Dedifferentiated amniotic fluid mesenchymal stem cell (primary cell): Measurements from ENCODE around the gene OR6J1.
"Not testable (repeated sequence)": the region's sequence is repeated elsewhere in the genome, so short reads cannot be mapped to it uniquely, and the experiment has no call there.

Experiments
- DNase-seq: peaks from one replicate; pipeline ENCODE4 v3.0.0-alpha.2; 2016; ENCODE audit errors: extremely low spot score

The OR6J1 gene

DNA sequence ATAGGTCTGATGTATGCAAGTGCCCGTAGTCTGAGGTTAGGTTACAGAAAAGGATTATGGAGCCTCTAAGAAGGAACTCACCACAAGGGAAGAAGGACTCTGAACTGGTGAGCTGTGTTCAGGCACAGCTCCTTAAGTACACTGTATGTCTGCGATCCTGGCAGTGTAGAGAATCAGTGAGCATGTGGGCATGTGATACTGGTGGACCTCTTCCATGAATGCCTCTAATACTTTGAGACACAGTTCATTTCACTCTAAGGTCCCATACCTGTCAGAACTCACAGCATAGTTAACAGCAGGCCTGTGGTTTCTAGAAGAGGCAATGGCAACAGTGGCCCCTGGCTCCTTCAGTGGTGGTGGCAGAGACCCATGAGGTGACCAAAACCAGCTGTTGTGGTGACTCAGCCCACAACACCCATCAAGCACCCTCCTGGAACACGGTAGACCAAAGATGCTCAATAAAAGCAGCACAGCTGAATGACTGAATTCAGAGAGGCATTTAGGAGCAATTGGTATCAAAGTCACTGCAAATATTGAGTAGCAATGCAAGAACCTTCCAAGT, 6.9 kb upstream of the OR6J1 start:
- no peak for DNase-seq

DNA sequence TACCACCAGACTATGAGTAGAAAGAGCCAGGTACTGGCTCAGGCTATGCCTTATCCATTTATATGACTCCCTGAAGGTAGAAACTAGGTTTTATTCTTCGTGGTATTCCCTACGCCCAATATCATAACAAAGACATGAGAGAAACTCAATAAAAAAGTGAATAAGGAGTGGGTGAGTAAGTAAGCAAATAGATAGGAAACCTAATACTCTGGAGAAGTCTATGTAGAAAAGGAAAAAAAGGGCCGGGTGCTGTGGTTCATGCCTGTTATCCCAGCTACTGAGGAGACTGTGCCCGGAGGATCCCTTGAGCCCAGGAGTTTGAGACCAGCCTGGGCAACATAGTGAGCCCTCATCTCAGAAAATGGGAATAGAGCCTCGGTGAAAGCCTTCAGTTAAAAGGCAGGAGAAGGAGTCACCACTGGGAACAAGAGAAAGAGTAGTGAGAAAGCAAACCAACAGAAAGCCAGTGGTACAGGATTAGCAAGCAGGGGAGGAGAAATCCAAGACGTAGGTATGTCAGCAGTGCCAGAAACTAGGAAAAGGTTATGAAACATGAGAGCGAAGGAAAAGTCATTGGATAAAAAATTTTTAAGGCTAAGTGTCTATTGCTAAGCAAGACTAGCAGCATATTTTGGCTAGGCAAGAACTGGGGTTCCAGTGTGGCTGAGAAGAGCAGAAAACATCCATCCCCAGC, 6.0 kb upstream of the OR6J1 start:
- DNase-seq = no peak

DNA sequence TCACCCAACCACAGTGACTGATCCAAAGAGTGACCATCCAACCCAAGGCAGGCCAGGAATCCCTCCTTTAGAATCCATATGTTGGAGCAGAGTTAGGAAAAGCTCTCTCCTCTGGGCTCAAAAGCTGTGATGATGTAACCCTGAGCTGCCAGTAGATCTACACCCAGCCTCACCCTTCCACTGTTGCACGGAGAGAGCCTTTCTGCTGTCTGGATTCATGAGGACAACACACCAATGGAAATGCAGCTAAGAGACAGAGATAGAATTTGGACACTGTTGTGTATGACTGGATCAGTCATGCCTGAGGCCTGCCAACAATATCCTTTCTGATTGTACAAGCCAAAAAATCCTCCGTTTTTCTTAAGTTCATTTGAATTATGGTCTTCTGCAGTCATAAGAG, 4.4 kb upstream of the OR6J1 start:
- DNase-seq = no peak

DNA sequence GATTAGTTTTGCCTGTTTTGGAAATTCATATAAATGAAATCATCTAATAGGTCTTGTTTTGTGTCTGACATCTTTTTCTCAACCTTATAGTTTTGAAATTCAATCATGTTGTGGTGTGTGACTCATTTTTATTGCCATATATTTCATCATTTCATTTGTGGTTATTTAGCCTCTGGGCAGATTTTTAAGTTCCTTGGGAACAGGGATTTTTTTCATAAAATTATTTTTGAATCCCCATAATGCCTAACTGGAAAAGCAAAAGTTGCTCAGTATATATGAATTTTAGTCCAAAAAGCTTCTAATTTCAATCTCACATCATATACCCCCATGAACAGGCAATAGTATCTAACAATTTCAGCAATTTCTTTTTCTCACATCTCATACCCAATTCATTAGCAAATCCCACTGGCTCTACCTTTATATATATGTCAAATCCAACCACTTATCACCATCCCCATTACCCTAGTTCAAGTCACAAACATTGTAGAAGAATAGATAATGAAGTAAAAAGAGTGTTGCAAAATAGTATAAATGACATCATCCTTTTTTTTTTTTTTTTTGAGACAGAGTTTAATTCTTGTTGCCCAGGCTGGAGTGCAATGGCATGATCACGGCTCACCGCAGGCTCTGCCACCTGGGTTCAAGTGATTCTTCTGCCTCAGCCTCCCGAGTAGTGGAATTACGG, 2.6 kb upstream of the OR6J1 start:
- DNase-seq = peak; percentile 96

DNA sequence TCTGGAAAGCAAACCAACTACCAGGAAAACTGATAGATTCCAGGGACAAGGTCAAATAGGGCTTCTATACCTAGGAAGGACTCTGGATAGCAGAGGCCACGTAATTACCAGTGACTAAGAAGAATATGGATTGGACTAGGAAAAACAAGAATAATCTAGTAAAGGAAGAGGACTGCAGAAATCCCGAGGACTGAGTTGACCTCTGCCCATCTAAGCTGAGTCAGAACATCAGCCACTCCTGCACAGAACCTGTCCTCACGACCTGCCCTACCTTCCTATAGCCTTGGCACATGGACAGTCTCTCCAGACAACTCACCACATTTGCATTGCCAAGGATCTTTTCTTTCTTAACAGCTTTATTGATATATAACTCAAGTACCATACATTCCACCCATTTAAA, 2.3 kb downstream of the OR6J1 start:
- DNase-seq = no peak

DNA sequence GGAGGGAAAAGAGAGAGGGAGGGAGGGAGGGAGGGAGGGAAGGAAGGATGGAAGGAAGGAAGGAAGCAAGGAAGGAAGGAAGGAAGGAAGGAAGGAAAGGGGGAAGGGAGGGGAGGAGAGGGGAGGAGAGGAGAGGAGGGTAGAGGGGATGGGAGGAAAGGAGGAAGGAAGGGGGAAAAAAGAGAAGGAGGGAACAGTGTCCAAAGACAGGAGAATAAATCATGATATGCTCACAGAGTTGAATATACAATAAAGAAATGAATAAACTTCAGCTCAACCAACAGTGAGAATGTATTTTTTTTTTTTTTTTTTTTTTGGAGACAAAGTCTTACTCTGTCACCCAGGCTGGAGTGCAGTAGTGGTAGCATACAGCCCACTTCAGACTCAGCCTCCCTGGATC, 4.0 kb downstream of the OR6J1 start:
- no peak for DNase-seq

DNA sequence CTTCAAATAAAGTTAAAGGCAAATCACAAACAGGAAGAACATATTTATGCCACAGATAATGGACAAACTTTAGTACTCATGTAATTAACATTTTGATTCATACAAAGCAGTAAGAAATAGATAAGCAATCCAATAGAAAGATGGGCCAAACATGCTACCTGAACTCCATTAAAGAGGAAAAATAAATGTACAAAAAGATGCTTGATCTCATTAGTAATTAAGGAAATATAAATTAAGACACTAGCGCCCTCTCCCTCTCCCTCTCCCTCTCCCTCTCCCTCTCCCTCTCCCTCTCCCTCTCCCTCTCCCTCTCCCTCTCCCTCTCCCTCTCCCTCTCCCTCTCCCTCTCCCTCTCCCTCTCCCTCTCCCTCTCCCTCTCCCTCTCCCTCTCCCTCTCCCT, 8.2 kb downstream of the OR6J1 start:
- not testable (repeated sequence) for DNase-seq

DNA sequence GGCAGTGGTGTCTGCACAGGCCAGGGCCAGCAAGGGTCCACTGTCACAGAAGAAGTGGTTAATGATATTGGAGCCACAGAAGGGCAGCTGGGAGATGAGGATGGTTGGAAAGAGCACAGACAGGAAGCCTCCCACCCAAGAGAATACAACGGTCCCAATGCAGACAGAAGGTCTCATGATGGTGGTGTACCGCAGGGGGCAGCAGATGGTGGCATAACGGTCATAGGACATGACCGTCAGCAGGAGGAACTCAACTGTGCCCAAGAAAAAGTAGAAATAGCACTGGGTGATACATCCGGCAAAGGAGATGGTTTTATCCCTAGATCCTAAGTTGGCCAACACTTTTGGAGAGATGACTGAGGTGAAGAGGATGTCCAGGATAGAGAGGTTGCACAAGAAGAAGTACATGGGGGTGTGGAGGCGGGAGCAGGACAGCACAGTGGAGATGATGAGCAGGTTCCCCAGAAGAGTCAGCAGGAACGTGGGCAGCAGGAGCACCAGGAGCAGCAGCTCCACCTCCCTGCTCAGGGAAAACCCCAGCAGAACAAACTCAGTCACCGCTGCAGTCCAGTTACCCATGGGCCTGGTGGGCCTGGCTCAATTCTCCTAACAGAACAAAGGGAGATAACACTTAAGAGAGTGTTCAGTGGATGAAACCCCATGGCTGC, 9.8 kb downstream of the OR6J1 start:
- no peak for DNase-seq

DNA sequence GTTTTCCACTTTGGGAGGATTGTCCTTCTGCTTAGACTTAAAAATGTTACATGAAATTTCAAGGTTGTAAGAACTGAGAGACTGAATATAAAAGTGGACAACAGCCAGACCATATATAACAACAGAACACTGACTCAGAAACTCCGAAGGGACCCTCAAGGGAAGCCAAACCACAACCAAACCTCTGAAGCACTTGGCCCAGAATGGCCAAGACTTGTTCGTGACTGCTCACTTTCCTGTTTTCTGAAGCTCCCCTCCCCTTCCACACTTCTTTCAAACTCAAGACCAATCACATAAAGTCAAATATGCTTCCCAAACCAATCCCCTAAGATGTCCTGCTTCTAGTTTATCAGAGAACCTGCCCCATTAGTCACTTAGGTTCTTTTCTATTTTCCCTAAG, 13.7 kb downstream of the OR6J1 start:
- no peak for DNase-seq

DNA sequence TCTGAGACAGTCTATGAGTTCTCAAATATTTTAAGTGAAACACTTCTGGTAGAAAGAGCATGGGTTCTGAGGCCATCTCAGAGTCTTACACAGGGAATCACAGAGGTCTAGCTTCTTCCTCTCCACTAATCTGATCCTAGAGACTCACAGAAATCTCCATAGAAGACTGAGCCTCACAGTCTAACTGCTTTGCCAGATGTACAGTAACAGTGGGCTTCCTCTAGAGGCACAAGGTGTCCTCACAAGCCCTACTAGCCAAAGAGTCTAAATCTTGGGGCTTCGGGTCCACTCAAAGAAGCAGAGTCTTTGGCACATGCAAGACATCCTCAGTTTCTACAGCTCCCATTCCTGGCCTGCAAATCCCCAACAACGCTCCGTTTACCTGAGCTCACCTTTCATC, 14.1 kb downstream of the OR6J1 start:
- DNase-seq = no peak

DNA sequence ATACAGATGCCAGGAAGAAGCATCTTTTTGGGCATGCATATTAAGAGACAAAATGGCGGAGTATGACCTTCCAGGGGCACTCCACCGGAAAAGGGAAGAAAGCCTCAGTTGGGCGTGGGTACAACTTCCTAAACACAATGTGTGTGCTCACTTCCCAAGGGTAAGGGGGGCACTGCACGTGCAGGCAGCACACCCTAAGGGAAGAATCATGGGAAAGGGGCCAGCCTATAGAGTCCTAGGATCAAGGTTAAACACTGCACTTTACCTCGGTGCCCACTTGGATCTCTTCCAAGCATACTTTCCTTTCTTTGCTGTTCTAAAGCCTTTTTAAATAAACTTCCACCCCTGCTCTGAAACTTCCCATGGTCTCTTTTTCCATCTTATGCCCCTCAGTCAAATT, 14.8 kb downstream of the OR6J1 start:
- DNase-seq = no peak

DNA sequence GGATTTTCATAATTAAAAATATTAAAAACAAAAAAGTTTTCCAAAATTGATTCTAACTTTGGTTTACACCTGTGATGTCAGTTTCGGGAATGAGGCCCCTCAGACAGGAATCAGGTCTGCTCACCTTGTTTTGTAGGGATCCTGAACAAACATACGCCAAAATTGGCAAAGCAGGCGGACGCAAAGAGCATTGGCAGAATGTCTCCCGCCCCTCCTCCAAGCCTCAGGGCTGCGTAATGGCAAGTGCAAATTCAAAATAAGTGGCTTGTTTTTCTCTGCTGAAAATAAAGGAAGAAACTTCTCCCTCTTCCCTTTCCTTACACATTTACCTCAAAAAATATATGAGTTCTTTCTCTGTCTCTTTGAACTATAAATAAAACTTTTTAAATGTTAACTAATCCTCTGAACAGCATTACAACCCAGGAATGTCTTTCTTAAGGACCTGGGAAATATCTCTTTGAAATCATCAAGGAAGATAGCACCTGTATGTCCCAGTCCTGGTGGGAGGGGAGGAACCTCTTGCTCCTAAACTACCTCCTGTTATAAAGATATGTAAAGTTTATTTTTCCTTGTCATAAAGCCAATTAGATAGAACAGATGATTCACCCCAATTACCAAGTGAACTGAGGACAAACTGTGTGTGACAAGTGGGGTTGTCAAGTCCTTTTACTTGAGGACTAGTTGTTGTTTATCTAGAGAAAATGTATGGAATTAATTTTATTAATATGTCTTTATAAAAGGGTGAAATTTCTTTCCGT, 16.5 kb downstream of the OR6J1 start:
- no peak for DNase-seq

DNA sequence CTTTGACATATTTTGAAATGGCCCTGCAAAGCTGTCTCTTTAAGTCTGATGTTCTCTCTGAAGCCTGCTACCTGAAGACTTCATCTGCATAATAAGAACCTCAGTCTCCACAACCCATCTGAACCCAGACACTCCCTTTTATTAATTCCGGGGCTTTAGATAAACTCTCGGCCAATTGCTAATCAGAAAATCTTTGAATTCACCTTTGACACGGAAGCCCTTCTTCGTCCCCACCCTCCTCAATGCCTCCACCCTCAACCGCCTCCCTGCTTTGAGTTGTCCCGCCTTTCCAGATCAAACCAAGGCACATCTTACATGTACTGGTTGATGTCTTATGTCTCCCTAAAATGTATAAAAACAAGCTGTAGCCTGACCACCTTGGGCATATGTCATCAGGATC, 17.6 kb downstream of the OR6J1 start:
- no peak for DNase-seq

DNA sequence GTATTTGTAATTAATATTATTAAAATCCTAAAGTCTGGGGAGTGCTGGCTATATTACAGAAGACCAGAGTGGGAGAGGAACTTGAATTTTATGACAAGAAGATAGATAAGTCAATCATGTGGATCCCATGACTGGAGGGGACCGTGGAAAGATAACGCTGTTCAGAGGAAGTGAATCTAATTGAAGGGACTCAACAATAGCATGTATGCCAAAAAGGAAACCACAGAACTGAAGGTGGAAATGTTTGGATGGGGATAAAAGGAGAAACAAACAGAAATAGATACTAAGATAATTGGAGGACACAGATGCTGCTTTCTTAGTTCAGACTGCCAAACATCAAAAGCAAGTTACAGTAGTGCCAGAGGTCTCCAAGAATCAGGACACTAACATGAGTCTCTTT, 21.1 kb downstream of the OR6J1 start:
- DNase-seq = no peak

DNA sequence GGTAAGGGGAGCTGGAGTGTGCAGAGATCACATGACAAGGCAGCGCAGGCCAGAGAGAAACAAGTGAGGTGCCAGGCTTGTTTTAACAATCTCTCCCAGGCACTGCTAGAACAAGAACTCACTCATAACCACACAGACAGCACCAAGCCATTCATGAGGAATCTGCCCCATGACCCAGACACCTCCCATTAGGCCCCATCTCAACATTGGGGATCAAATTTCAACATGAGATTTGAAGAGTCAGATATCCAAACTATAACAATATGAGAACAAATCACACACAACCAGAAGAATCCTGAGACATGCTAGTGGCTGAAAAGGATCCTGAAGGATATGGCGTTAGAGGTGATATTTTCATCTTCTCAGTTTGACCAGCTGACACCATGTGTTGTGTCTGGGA, 21.9 kb downstream of the OR6J1 start:
- DNase-seq = peak; percentile 36

DNA sequence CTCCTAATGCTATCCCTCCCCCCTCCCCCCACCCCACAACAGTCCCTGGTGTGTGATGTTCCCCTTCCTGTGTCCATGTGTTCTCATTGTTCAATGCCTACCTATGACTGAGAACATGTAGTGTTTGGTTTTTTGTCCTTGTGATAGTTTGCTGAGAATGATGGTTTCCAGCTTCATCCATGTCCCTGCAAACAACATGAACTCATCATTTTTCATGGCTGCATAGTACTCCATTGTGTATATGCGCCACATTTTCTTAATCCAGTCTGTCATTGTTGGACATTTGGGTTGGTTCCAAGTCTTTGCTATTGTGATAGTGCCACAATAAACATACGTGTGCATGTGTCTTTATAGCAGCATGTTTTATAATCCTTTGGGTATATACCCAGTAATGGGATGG, 28.4 kb downstream of the OR6J1 start:
- DNase-seq = not testable (repeated sequence)

DNA sequence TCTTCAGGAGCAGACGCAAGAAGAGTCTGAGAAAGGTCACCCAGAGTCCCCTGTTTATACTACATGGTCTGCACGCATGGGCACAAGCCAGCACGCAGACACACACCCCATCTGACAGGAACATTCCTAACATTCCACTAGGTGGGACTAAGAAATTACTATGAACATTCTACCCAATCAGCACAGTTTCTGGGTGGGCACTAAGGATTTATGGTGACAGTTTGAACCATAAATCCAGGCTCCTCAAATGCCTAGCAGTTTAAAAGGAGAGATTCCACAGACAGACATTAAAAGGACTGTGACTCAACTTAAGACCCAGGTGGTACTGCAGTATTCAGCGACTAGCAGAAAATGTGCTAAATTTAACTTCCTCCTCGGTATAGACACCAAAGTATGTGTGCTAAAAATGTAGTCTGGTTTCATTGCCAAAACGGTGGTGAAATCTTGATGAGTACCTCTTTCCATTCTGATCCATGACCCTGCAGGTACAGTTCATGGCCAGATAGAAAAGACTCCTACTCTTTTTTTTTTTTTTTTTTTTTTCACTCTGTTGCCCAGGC, 29.8 kb downstream of the OR6J1 start:
- DNase-seq = peak; percentile 82

DNA sequence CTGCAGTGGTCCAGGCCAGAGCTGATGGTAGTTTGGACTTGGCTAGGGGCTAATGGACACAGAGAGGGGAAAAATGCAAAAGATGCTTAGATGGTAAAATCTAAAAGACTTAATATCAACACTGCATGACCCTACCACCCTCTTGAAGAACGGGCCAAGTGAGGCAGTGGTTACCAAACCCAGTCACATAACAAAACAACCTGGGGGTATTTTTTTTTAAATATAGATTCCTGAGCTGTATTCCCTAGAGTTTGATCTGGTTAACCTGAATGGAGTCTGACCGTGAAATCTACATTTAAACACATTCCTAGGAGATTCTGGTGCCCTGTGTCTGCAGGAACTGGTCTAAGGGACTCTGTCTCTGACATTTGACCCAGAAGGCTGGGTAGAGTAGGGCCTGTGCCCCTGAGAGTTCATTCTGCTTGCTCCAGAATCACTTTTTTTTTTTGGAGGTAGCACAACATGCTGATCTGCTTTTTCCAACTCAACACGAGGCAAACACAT, 30.4 kb downstream of the OR6J1 start:
- no peak for DNase-seq

DNA sequence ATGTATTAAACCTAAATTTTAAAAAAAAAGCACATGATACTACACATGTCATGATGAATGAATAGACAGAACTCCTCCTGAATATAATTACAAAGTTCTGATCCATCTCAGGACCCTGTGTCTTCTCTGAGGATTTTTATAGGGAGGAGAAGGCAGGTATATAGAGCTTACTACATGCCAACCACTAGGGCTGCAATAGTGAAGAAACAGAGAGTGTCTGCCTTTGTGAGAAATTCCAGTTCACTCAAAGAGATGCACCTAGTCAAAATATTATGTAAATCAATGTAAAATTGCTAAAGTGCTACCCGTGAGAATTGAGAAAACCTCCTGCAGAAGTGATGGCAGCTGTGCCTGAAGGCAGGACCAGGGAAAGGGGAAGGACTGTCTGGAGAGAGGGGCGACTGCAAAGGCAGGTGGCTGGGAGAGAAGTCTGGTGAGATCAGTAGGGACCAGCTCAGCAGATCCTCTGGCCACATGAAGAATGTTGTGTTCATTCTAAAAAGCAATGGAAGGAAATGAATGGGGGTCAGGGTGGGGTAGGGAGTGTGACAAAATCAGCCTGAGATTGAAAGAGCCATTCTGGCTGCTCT, 31.0 kb downstream of the OR6J1 start:
- no peak for DNase-seq

DNA sequence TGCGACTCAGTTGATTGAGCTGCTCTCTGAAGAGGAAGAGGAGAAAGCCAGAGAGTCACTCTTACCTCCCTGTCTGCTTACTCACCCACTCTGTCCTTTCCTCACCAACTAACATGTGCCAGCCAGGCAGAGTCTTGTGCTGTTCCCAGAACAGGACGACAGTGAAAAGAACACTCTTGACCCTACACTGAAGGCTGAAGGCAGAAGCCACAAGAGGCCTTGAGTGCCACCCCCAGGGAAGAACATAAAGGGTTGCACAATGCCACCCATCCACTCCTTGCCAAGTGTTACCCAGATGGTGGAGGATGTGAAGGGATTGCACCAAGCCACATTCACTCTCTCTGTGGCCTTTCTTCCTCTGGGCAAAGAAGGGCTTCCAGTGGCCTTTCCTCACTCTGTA, 33.2 kb downstream of the OR6J1 start:
- no peak for DNase-seq

DNA sequence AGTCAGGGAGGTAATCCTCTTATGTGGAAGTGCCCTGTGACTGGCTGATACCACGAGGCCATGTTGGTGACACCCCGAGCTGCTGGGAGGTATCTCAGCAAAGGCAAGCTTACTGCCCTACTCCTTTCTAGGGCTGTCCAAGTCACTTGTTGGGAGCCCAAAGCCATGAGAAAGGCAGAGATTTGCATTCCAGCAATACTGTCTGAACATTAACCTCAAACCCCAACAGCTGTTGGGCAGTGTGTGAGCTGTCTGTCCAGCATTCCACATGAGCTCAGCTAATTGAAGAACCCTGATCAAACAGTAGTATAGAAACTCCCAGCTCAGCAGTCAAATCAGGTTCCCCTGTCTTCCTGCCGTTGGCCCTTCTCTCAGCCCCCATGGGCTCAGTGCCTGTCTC, 36.9 kb downstream of the OR6J1 start:
- DNase-seq = no peak
